SK-N-SH treated with all-trans-retinoic acid at 6 μM for 48 hours (cell line): ENCODE results near the gene MSI1.

Experiments used
- ARNTL ChIP-seq: fragments of 450-650 bp; formaldehyde crosslinking; IDR thresholded peaks from 2 replicates; pipeline ENCODE4 v1.5.0; 2020; ENCODE audit warnings: low read depth, mild to moderate bottlenecking, moderate library complexity, borderline replicate concordance
- CREB5 ChIP-seq: fragments of 250-450 bp; sonication (Bioruptor Pico); IDR thresholded peaks from 2 replicates; pipeline ENCODE4 v1.5.1; 2020; ENCODE audit warnings: low read depth, mild to moderate bottlenecking, moderate library complexity
- PPARA ChIP-seq: fragments of 250-450 bp; sonication (Bioruptor Pico); IDR thresholded peaks from 2 replicates; pipeline ENCODE4 v1.5.0; 2020; ENCODE audit warnings: mild to moderate bottlenecking, borderline replicate concordance
- SNAI2 ChIP-seq: fragments of 250-450 bp; sonication (Bioruptor Pico); IDR thresholded peaks from 2 replicates; pipeline ENCODE4 v1.5.0; 2020; ENCODE audit warnings: mild to moderate bottlenecking, moderate library complexity
- ZFP30 ChIP-seq: fragments of 450-650 bp; formaldehyde crosslinking; IDR thresholded peaks from 2 replicates; pipeline ENCODE4 v1.5.0; 2022; ENCODE audit warnings: mild to moderate bottlenecking, moderate library complexity

DNA sequence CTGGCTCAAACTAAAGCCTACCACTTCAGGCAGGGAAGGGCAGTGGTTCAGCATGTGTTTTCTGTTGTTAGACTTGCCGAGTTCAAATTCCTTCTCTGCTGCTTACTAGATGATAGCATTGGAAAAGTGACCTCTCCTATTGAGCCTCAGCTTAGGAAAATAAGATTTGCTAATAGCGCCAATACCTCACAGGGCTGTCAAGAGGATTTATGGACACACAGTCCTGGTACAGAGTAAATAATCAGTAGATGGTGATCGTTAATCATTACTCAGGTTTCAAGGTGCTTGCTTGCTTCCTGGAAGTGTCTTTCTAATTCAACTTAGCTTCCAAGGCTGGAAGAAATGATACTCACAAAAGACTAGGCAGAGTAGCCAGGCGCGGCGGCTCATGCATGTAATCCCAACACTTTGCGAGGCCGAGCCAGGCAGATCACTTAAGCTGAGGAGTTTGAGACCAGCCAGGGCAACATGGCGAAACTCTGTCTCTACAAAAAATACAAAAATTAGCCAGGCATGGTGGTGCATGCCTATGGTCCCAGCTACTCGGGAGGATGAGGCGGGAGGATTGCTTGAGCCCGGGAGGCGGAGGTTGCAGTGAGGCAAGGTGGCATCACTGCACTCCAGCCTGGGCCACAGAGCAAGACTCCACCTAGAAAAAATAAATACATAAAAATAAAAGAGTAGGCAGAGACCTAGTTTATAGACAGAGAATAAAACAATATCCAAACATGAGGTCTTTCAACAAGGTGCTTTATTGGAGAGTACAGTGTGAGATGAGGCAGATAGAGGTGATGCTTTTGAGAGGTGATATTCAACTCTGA is 47.4 kb downstream of the MSI1 start:
- TF ChIP-seq ZFP30 (CRISPR knock-in tag), result no peak
- TF ChIP-seq CREB5 (CRISPR knock-in tag), result no peak
- TF ChIP-seq PPARA (CRISPR knock-in tag), result no peak
- no peak for TF ChIP-seq ARNTL
- TF ChIP-seq SNAI2 (CRISPR knock-in tag), result no peak
